Hepatocyte (in vitro differentiated cells): ENCODE results near the gene TRAF3IP1.

Experiments used
- CTCF ChIP-seq: fragments of 200-600 bp; sonication (generic); IDR thresholded peaks from 2 replicates; pipeline ENCODE4 v1.5.1; 2016; ENCODE audit warnings: antibody characterized with exemption, mild to moderate bottlenecking; ENCODE audit not compliant: poor library complexity
- EZH2 ChIP-seq: fragments of 200-600 bp; sonication (generic); IDR thresholded peaks from 2 replicates; pipeline ENCODE4 v1.6.1; 2016; ENCODE audit warnings: antibody characterized with exemption, mild to moderate bottlenecking, borderline replicate concordance
- EZH2phosphoT487 ChIP-seq: fragments of 200-600 bp; sonication (generic); IDR thresholded peaks from one replicate; pipeline ENCODE4 v1.6.1; 2018; ENCODE audit warnings: antibody characterized with exemption, mild to moderate bottlenecking, low read depth, moderate library complexity; ENCODE audit not compliant: unreplicated experiment, severe bottlenecking

DNA sequence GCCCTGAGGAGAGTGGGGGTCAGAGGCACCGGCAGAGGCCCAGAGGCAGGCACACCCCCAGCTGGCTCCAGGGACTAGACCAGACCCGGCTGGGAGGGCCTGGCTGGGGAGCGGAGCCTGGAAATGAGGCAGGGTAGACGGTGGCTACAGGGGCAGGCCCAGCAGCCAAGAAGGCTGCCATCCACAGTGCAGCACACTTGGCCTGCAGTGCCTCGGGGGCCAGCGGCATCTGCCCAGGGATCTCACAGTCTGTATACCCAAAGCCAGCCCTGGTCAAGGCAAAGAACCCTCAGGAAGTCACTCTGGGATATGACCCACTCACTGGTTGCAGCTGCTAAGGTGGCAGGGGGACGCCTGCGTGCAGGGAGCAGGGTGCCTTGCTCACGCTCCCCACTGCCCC, 49.7 kb upstream of the TRAF3IP1 start:
- TF ChIP-seq CTCF (no peak), EZH2 (no peak), EZH2phosphoT487 (no peak)
